HepG2 (cell line): ENCODE data around the gene ZBTB2. TPM values are rescaled to one million over a fixed set of nuclear protein-coding genes. Genes with fewer than 3 reads are reported as not detected.

Experiments
- EP300 ChIP-seq, 3 experiments: sonication (generic) in 1 of 3; formaldehyde crosslinking in 1 of 3; IDR thresholded peaks; 2 replicates each; pipeline versions ENCODE4 v1.5.1 to v1.6.1; 2011 to 2020; ENCODE audit warnings: low read depth in 2 of 3, low read length in 2 of 3, borderline replicate concordance in 1 of 3, improper control_type of control experiment in 1 of 3, mild to moderate bottlenecking in 1 of 3, missing genetic modification reagents in 1 of 3, moderate library complexity in 1 of 3
- GABPA ChIP-seq, 2 experiments: IDR thresholded peaks; 2 replicates each; pipeline ENCODE4 v1.6.1; 2011 to 2016; ENCODE audit warnings: low read depth in 2 of 2, low read length in 1 of 2, missing biosample characterization in 1 of 2, missing genetic modification characterization in 1 of 2
- HDAC1 ChIP-seq: sonication (generic); formaldehyde crosslinking; IDR thresholded peaks from 2 replicates; pipeline ENCODE4 v1.5.1; 2020; ENCODE audit warnings: mild to moderate bottlenecking, missing genetic modification reagents
- NFIC ChIP-seq: IDR thresholded peaks from 2 replicates; pipeline ENCODE4 v1.6.1; 2012; ENCODE audit warnings: mild to moderate bottlenecking, low read length, inconsistent platforms
- NR2F2 ChIP-seq: IDR thresholded peaks from 2 replicates; pipeline ENCODE4 v1.6.1; 2012; ENCODE audit warnings: low read depth, inconsistent platforms, borderline replicate concordance
- NR3C1 ChIP-seq: sonication (generic); formaldehyde crosslinking; IDR thresholded peaks from 2 replicates; pipeline ENCODE4 v1.4.0; 2020; ENCODE audit warnings: missing genetic modification reagents
- ZBTB8A ChIP-seq: sonication (generic); formaldehyde crosslinking; IDR thresholded peaks from 2 replicates; pipeline ENCODE4 v1.4.0; 2020; ENCODE audit warnings: mild to moderate bottlenecking, low read depth, missing genetic modification reagents, borderline replicate concordance
- ZC3H13 ChIP-seq: sonication (generic); formaldehyde crosslinking; IDR thresholded peaks from 2 replicates; pipeline ENCODE4 v1.8.1; 2023; ENCODE audit warnings: mild to moderate bottlenecking, missing genetic modification reagents, moderate library complexity
- ZNF256 ChIP-seq: sonication (generic); formaldehyde crosslinking; conservative IDR thresholded peaks from 2 replicates; pipeline ENCODE4 v1.4.0; 2020; ENCODE audit warnings: missing genetic modification reagents
- ZNF431 ChIP-seq: sonication (generic); formaldehyde crosslinking; IDR thresholded peaks from 2 replicates; pipeline ENCODE4 v1.9.0; 2022; ENCODE audit warnings: missing genetic modification reagents, low read depth, mild to moderate bottlenecking, borderline replicate concordance
- ZNF589 ChIP-seq: sonication (generic); formaldehyde crosslinking; conservative IDR thresholded peaks from 2 replicates; pipeline ENCODE4 v1.8.0; 2022; ENCODE audit warnings: mild to moderate bottlenecking, moderate library complexity, missing genetic modification reagents
- polyA plus RNA-seq, 8 experiments: library from polyadenylated mRNA; depleted of rRNA in 3 of 8; stranded (reverse) in 7 of 8; unstranded in 1 of 8; fragments of >200 nt; fragmentation: Illumina TruSeq in 4 of 8; extraction: Trizol in 4 of 8; gene quantifications; 2 replicates each; pipeline versions ENCODE4 v1.2.1 to v1.2.3, GENCODE V29; 2011 to 2016; ENCODE audit warnings: low read depth in 4 of 8, missing spikeins in 1 of 8, mixed read lengths in 1 of 8; ENCODE audit not compliant: insufficient read depth in 1 of 8
- total RNA-seq, 5 experiments: library from RNA; depleted of rRNA; stranded (reverse); fragments of >200 nt; fragmentation: Illumina TruSeq; extraction: Trizol; gene quantifications; 2 replicates each; pipeline ENCODE4 v1.2.3, GENCODE V29; 2016; ENCODE audit warnings: low read depth in 1 of 5
- TF ChIP-seq, protein P1 (sequence below): sonication (generic); formaldehyde crosslinking; IDR thresholded peaks from 2 replicates; pipeline ENCODE4 v1.4.0; 2020; ENCODE audit warnings: missing genetic modification reagents
- TF ChIP-seq, protein P2 (sequence below): IDR thresholded peaks from 2 replicates; pipeline ENCODE4 v1.6.1; 2012; ENCODE audit warnings: low read depth, low read length, improper control_type of control experiment
- TF ChIP-seq, protein P3 (sequence below): sonication (generic); formaldehyde crosslinking; IDR thresholded peaks from 2 replicates; pipeline ENCODE4 v1.4.0; 2020; ENCODE audit warnings: missing genetic modification reagents
- TF ChIP-seq, protein P4 (sequence below): sonication (generic); formaldehyde crosslinking; IDR thresholded peaks from 2 replicates; pipeline ENCODE4 v1.8.0; 2022; ENCODE audit warnings: missing genetic modification reagents, mild to moderate bottlenecking, borderline replicate concordance
- TF ChIP-seq, protein P5 (sequence below), 2 experiments: fragments of 450-650 bp in 1 of 2; sonication (generic) in 1 of 2; formaldehyde crosslinking; IDR thresholded peaks; 2 replicates each; pipeline versions ENCODE4 v1.5.0 to v1.8.0; 2020 to 2022; ENCODE audit warnings: mild to moderate bottlenecking in 1 of 2, missing genetic modification reagents in 1 of 2

Gene ZBTB2
- total and polyA plus RNA-seq, 2 of the 13 experiments (the other 11 are each of a cell fraction or from before 2014, with no cell fraction given) = 15.4 to 22.8 TPM

DNA sequence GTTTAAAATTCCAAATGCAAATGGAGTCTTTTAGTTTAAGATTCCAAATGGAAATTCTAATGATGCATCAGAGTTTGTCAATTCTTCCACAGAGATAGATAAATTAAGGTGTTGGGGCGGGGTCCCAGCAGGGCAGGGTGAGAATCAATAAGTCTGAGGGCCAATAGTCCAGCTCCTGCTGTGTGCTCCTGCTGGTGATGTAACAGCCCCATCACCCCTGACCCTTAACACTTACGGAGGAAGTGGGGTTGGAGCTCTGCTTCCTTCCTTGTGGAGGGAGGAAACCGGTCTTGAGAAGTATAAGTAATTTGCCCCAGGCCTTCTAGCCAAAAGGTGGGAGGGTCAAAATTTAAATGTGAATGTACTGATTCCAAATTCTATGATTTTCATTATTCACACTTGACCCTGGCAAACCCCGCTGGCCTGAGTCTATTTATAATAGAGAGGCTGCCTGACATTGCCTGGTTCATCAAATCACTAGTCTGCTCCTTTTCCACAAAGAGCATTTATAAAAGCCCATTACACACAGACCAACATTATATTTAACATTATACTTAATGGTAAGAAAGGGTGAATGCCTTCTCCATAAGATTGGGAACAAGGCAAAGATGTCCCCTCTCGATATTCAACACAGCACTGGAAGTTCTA lies 17.2 kb downstream of the ZBTB2 start (continued):
- TF ChIP-seq ZNF256 (CRISPR knock-in tag) (no peak), ZC3H13 (CRISPR knock-in tag) (no peak), EP300 (IDR thresholded peaks at IDR 0.05; ENCODE audit: low read depth in 2 of 2, low read length in 2 of 2) (0 out of 4 replicates have a peak, but pooled peaks of 1 of the 2 experiments have one; percentile 15), EP300 (CRISPR knock-in tag; IDR thresholded peaks at IDR 0.05; ENCODE audit: borderline replicate concordance) (no peak), ZNF431 (no peak), NR2F2 (peak; percentile 86), GABPA (IDR thresholded peaks at IDR 0.05; ENCODE audit: low read depth, low read length) (no peak), GABPA (CRISPR knock-in tag; IDR thresholded peaks at IDR 0.05; ENCODE audit: low read depth) (peak; percentile 55), ZNF589 (no peak), HDAC1 (CRISPR knock-in tag) (0 out of 2 replicates have a peak, but pooled peaks have one; percentile 34), NR3C1 (CRISPR knock-in tag) (no peak), ZBTB8A (no peak), NFIC (no peak; the same call in 1 of the 2 replicates)
- TF ChIP-seq, protein P1, sequence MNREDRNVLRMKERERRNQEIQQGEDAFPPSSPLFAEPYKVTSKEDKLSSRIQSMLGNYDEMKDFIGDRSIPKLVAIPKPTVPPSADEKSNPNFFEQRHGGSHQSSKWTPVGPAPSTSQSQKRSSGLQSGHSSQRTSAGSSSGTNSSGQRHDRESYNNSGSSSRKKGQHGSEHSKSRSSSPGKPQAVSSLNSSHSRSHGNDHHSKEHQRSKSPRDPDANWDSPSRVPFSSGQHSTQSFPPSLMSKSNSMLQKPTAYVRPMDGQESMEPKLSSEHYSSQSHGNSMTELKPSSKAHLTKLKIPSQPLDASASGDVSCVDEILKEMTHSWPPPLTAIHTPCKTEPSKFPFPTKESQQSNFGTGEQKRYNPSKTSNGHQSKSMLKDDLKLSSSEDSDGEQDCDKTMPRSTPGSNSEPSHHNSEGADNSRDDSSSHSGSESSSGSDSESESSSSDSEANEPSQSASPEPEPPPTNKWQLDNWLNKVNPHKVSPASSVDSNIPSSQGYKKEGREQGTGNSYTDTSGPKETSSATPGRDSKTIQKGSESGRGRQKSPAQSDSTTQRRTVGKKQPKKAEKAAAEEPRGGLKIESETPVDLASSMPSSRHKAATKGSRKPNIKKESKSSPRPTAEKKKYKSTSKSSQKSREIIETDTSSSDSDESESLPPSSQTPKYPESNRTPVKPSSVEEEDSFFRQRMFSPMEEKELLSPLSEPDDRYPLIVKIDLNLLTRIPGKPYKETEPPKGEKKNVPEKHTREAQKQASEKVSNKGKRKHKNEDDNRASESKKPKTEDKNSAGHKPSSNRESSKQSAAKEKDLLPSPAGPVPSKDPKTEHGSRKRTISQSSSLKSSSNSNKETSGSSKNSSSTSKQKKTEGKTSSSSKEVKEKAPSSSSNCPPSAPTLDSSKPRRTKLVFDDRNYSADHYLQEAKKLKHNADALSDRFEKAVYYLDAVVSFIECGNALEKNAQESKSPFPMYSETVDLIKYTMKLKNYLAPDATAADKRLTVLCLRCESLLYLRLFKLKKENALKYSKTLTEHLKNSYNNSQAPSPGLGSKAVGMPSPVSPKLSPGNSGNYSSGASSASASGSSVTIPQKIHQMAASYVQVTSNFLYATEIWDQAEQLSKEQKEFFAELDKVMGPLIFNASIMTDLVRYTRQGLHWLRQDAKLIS (CRISPR knock-in tag) = no peak
- TF ChIP-seq, protein P2, sequence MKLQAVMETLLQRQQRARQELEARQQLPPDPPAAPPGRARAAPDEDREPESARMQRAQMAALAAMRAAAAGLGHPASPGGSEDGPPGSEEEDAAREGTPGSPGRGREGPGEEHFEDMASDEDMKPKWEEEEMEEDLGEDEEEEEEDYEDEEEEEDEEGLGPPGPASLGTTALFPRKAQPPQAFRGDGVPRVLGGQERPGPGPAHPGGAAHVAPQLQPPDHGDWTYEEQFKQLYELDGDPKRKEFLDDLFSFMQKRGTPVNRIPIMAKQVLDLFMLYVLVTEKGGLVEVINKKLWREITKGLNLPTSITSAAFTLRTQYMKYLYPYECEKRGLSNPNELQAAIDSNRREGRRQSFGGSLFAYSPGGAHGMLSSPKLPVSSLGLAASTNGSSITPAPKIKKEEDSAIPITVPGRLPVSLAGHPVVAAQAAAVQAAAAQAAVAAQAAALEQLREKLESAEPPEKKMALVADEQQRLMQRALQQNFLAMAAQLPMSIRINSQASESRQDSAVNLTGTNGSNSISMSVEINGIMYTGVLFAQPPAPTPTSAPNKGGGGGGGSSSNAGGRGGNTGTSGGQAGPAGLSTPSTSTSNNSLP = no peak
- TF ChIP-seq, protein P3, sequence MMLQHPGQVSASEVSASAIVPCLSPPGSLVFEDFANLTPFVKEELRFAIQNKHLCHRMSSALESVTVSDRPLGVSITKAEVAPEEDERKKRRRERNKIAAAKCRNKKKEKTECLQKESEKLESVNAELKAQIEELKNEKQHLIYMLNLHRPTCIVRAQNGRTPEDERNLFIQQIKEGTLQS = 0 out of 2 replicates have a peak, but pooled peaks have one; percentile 32
- TF ChIP-seq, protein P4, sequence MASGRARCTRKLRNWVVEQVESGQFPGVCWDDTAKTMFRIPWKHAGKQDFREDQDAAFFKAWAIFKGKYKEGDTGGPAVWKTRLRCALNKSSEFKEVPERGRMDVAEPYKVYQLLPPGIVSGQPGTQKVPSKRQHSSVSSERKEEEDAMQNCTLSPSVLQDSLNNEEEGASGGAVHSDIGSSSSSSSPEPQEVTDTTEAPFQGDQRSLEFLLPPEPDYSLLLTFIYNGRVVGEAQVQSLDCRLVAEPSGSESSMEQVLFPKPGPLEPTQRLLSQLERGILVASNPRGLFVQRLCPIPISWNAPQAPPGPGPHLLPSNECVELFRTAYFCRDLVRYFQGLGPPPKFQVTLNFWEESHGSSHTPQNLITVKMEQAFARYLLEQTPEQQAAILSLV = no peak
- TF ChIP-seq, protein P5, sequence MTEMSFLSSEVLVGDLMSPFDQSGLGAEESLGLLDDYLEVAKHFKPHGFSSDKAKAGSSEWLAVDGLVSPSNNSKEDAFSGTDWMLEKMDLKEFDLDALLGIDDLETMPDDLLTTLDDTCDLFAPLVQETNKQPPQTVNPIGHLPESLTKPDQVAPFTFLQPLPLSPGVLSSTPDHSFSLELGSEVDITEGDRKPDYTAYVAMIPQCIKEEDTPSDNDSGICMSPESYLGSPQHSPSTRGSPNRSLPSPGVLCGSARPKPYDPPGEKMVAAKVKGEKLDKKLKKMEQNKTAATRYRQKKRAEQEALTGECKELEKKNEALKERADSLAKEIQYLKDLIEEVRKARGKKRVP (CRISPR knock-in tag; IDR thresholded peaks at IDR 0.05) = 0 out of 4 replicates have a peak, but pooled peaks of 1 of the 2 experiments have one; percentile 11
